Astrocyte (in vitro differentiated cells and primary cell): ENCODE data around the gene AUTS2.

Experiments
- CTCF ChIP-seq: IDR thresholded peaks from 2 replicates; pipeline ENCODE4 v1.5.1; 2011; ENCODE audit warnings: low read depth, mild to moderate bottlenecking, inconsistent platforms, low read length, moderate library complexity; ENCODE audit not compliant: insufficient read depth
- EZH2 ChIP-seq: IDR thresholded peaks from 2 replicates; pipeline ENCODE4 v1.6.1; 2012; ENCODE audit warnings: mild to moderate bottlenecking, low read length, inconsistent platforms; ENCODE audit not compliant: insufficient read depth

GRCh38 chr7:70242826-70243225, 644.6 kb downstream of the AUTS2 start:
- TF ChIP-seq CTCF = no peak
- no peak for TF ChIP-seq EZH2
